ENCODE measurements around the gene SLC9A8.

SLC9A8 gene

GRCh38 chr20:49809803-49810359 is 2.7 kb upstream of the SLC9A8 start:
- Mint-ChIP-seq H3K4me3 (no peak overlapping the region), H3K36me3 (ENCODE audit: low read depth) (no peaks in the 10 kb centered on the region), H3K27ac (no peak overlapping the region), H3K4me1 (peaks cover 34% of the 10 kb centered on the region), H3K9me3 (no peaks in the 10 kb centered on the region), H3K27me3 (ENCODE audit: low read depth, poor library complexity) (peaks cover 5% of the 10 kb centered on the region)
- DNase-seq, result no peak
- no peak for TF ChIP-seq CTCF (IDR thresholded peaks at IDR 0.05)

- H3K9me3 Mint-ChIP-seq, result no peaks in the 10 kb centered on the region
- H3K36me3 Mint-ChIP-seq (ENCODE audit: low read depth), result peaks cover 7% of the 10 kb centered on the region
- no peak for DNase-seq
- H3K4me3 Mint-ChIP-seq, result peak overlapping the region; percentile 5
- TF ChIP-seq CTCF (IDR thresholded peaks at IDR 0.05), result no peak
- H3K27me3 Mint-ChIP-seq (ENCODE audit: low read depth, poor library complexity), result peaks cover 5% of the 10 kb centered on the region
- no peak overlapping the region for H3K27ac Mint-ChIP-seq
- H3K4me1 Mint-ChIP-seq, result peaks cover 38% of the 10 kb centered on the region
Observed at GRCh38 chr20:49810491-49811190, 2.0 kb upstream of the SLC9A8 start.

- TF ChIP-seq CTCF (IDR thresholded peaks at IDR 0.05), result no peak
- Mint-ChIP-seq H3K4me3 (peak overlapping the region; percentile 89), H3K27ac (peak overlapping the region; percentile 97), H3K36me3 (ENCODE audit: low read depth) (peaks cover 17% of the 10 kb centered on the region), H3K9me3 (no peaks in the 10 kb centered on the region), H3K27me3 (ENCODE audit: low read depth, poor library complexity) (peaks cover 5% of the 10 kb centered on the region), H3K4me1 (peaks cover 38% of the 10 kb centered on the region)
- DNase-seq, result no peak
Observed at GRCh38 chr20:49811825-49812506, 662 bp upstream of the SLC9A8 start.

GRCh38 chr20:49813305-49813974 is 812 bp downstream of the SLC9A8 start:
- H3K27ac Mint-ChIP-seq, result peak overlapping the region; percentile 85
- peaks cover 38% of the 10 kb centered on the region for H3K4me1 Mint-ChIP-seq
- peak overlapping the region; percentile 98 for H3K4me3 Mint-ChIP-seq
- H3K27me3 Mint-ChIP-seq (ENCODE audit: low read depth, poor library complexity), result peaks cover 5% of the 10 kb centered on the region
- no peak for DNase-seq
- H3K9me3 Mint-ChIP-seq, result no peaks in the 10 kb centered on the region
- TF ChIP-seq CTCF (IDR thresholded peaks at IDR 0.05), result no peak
- H3K36me3 Mint-ChIP-seq (ENCODE audit: low read depth), result peaks cover 30% of the 10 kb centered on the region

GRCh38 chr20:49814057-49814694 is 1.5 kb downstream of the SLC9A8 start:
- Mint-ChIP-seq H3K9me3 (peaks cover 2% of the 10 kb centered on the region), H3K27me3 (ENCODE audit: low read depth, poor library complexity) (peaks cover 5% of the 10 kb centered on the region), H3K4me1 (peaks cover 38% of the 10 kb centered on the region), H3K4me3 (peak overlapping the region; percentile 98), H3K36me3 (ENCODE audit: low read depth) (peaks cover 36% of the 10 kb centered on the region), H3K27ac (no peak overlapping the region)
- DNase-seq, result no peak
- no peak for TF ChIP-seq CTCF (IDR thresholded peaks at IDR 0.05)

Data from nephron progenitor cell (in vitro differentiated cells).